ENCODE data around the gene HDAC10. TPM values are rescaled to one million over a fixed set of nuclear protein-coding genes. Genes with fewer than 3 reads are reported as not detected.

HDAC10 gene
- total RNA-seq, 1 donor from 2014 or later = 5.4 TPM

DNA sequence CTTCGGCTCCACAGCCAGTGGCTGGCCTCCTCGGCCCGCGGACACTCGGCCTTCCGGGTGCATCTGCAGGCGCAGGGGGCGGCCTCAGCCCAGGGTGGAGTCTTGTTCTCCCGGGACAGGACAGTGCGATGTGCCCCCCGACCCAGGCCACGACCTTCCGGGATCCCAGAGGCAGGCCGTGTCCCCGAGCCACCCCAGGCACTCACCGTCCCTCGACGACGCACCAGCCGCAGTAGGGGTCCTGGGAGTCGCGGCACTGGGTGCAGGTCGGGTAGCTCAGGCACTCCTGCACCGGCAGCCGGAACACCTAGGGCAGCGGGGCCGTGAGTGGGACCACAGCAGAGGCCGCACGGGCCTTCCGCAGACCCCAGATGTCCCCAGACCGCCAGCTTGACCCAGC, 36.7 kb upstream of the HDAC10 start:
- H3K27me3 ChIP-seq = no peaks in the 10 kb centered on the region
- TF ChIP-seq CTCF (IDR thresholded peaks at IDR 0.05) = no peak
- TF ChIP-seq EZH2 (IDR thresholded peaks at IDR 0.05) = no peak
- no peak for TF ChIP-seq EZH2phosphoT487 (IDR thresholded peaks at IDR 0.05)
- H3K36me3 ChIP-seq = no peaks in the 10 kb centered on the region
- Mint-ChIP-seq H3K36me3 (peaks cover 3% of the 10 kb centered on the region), H3K27ac (no peak overlapping the region), H3K4me3 (no peak overlapping the region), H3K4me1 (peaks cover 5% of the 10 kb centered on the region), H3K9me3 (no peaks in the 10 kb centered on the region), H3K27me3 (ENCODE audit: insufficient read depth, low read depth) (peaks cover 2% of the 10 kb centered on the region)
- H3F3A ChIP-seq (ENCODE audit: low read depth) = no peaks in the 10 kb centered on the region
- H3K9ac ChIP-seq = no peak overlapping the region
- H2AFZ ChIP-seq (replicated peaks) = no peak overlapping the region
- H3K79me2 ChIP-seq (ENCODE audit: low read depth) = peaks cover 21% of the 10 kb centered on the region
- H3K27ac ChIP-seq = no peak overlapping the region
- H4K20me1 ChIP-seq (ENCODE audit: low read depth) = peaks cover 49% of the 10 kb centered on the region
- no peaks in the 10 kb centered on the region for H3K9me3 ChIP-seq (ENCODE audit: low read depth)
- peaks cover 4% of the 10 kb centered on the region for H3K4me1 ChIP-seq
- DNase-seq (ENCODE audit: low spot score) = no peak
- H3K4me2 ChIP-seq = no peak overlapping the region
- no peak overlapping the region for H3K4me3 ChIP-seq

GRCh38 chr22:50286701-50287318, 35.7 kb upstream of the HDAC10 start:
- Mint-ChIP-seq H3K4me1 (no peaks in the 10 kb centered on the region), H3K9me3 (no peaks in the 10 kb centered on the region), H3K27me3 (ENCODE audit: insufficient read depth, low read depth) (no peaks in the 10 kb centered on the region), H3K27ac (no peak overlapping the region), H3K4me3 (no peak overlapping the region), H3K36me3 (peaks cover 3% of the 10 kb centered on the region)
- no peak overlapping the region for H3K4me2 ChIP-seq
- H3F3A ChIP-seq (ENCODE audit: low read depth) = no peaks in the 10 kb centered on the region
- no peaks in the 10 kb centered on the region for H3K9me3 ChIP-seq (ENCODE audit: low read depth)
- no peaks in the 10 kb centered on the region for H3K4me1 ChIP-seq
- no peaks in the 10 kb centered on the region for H3K36me3 ChIP-seq
- no peaks in the 10 kb centered on the region for H3K27me3 ChIP-seq
- H4K20me1 ChIP-seq (ENCODE audit: low read depth) = peaks cover 40% of the 10 kb centered on the region
- peaks cover 12% of the 10 kb centered on the region for H3K79me2 ChIP-seq (ENCODE audit: low read depth)
- H3K27ac ChIP-seq = no peak overlapping the region
- TF ChIP-seq EZH2 (IDR thresholded peaks at IDR 0.05) (no peak), EZH2phosphoT487 (IDR thresholded peaks at IDR 0.05) (no peak), CTCF (IDR thresholded peaks at IDR 0.05) (no peak)
- no peak overlapping the region for H3K4me3 ChIP-seq
- H3K9ac ChIP-seq = no peak overlapping the region
- DNase-seq (ENCODE audit: low spot score) = no peak
- H2AFZ ChIP-seq (replicated peaks) = no peak overlapping the region

- DNase-seq (ENCODE audit: low spot score) = no peak
- H3K36me3 Mint-ChIP-seq = peaks cover 3% of the 10 kb centered on the region
- Histone ChIP-seq H3K27me3 (no peaks in the 10 kb centered on the region), H3K9ac (no peak overlapping the region), H3K36me3 (no peaks in the 10 kb centered on the region), H3K9me3 (ENCODE audit: low read depth) (no peaks in the 10 kb centered on the region), H3K79me2 (ENCODE audit: low read depth) (peaks cover 6% of the 10 kb centered on the region), H3F3A (ENCODE audit: low read depth) (no peaks in the 10 kb centered on the region), H3K4me2 (no peak overlapping the region), H3K4me3 (no peak overlapping the region), H4K20me1 (ENCODE audit: low read depth) (peaks cover 34% of the 10 kb centered on the region), H3K4me1 (no peaks in the 10 kb centered on the region), H2AFZ (replicated peaks) (no peak overlapping the region), H3K27ac (no peak overlapping the region)
- no peaks in the 10 kb centered on the region for H3K27me3 Mint-ChIP-seq (ENCODE audit: insufficient read depth, low read depth)
- no peak overlapping the region for H3K4me3 Mint-ChIP-seq
- H3K9me3 Mint-ChIP-seq = no peaks in the 10 kb centered on the region
- no peak overlapping the region for H3K27ac Mint-ChIP-seq
- TF ChIP-seq EZH2phosphoT487 (IDR thresholded peaks at IDR 0.05) (no peak), CTCF (IDR thresholded peaks at IDR 0.05) (no peak), EZH2 (IDR thresholded peaks at IDR 0.05) (no peak)
- H3K4me1 Mint-ChIP-seq = no peaks in the 10 kb centered on the region
Observed at GRCh38 chr22:50286275-50286674, 35.2 kb upstream of the HDAC10 start.

Data from neural progenitor cell (in vitro differentiated cells).